IMR-90 (cell line): ENCODE data around the gene CYP4B1. TPM values are rescaled to one million over a fixed set of nuclear protein-coding genes. Genes with fewer than 3 reads are reported as not detected.

Source experiments
- ATAC-seq: fragments of 200-7000 bp; cut with Tn5 transposase; 2 replicates; pipeline ENCODE4 v1.9.1; 2020; ENCODE audit warnings: low read depth, mild to moderate bottlenecking, moderate library complexity
- BruUV-seq: library from RNA; stranded (reverse); fragments of 400-500 nt; replicated peaks from 2 replicates; lab custom pipeline; 2021; lab: Mats Ljungman, UMichigan
- CTCF ChIA-PET: fragments of 300-600 bp; formaldehyde crosslinking; extraction: SDS; loops from one replicate; lab custom pipeline; 2021; ENCODE audit warnings: antibody characterized with exemption; lab: Yijun Ruan, JAX
- POLR2A ChIA-PET: fragments of 300-600 bp; sonication (Branson Sonifier 250); formaldehyde crosslinking; loops from one replicate; lab custom pipeline; 2022; ENCODE audit warnings: antibody characterized with exemption; ENCODE audit not compliant: unreplicated experiment; lab: Charles Lee
- DNase-seq: peaks from one replicate; pipeline ENCODE4 v3.0.0; 2013
- H2AFZ ChIP-seq: replicated peaks from 2 replicates; pipeline ENCODE3; 2013; ENCODE audit warnings: low read length, mild to moderate bottlenecking; ENCODE audit not compliant: poor library complexity
- H2AK5ac ChIP-seq: 2 replicates; pipeline ENCODE4 v1.6.1; 2013; ENCODE audit warnings: low read depth, low read length, inconsistent platforms
- H2AK9ac ChIP-seq: replicated peaks from 2 replicates; pipeline ENCODE3; 2013; ENCODE audit warnings: mild to moderate bottlenecking, low read depth, low read length, moderate library complexity; ENCODE audit not compliant: poor library complexity
- H2BK120ac ChIP-seq: 2 replicates; pipeline ENCODE4 v1.6.1; 2013; ENCODE audit warnings: low read depth, low read length, inconsistent platforms
- H2BK15ac ChIP-seq: 3 replicates; pipeline ENCODE4 v1.6.1; 2013; ENCODE audit warnings: low read depth, low read length, inconsistent platforms
- H2BK20ac ChIP-seq: 2 replicates; pipeline ENCODE4 v1.6.1; 2013; ENCODE audit warnings: low read depth, mild to moderate bottlenecking, inconsistent platforms, low read length, moderate library complexity
- H2BK5ac ChIP-seq: 2 replicates; pipeline ENCODE4 v1.6.1; 2013; ENCODE audit warnings: mild to moderate bottlenecking, low read depth, low read length, inconsistent platforms; ENCODE audit not compliant: poor library complexity, severe bottlenecking
- H3K14ac ChIP-seq: replicated peaks from 2 replicates; pipeline ENCODE4 v1.6.1; 2013; ENCODE audit warnings: low read depth, low read length, inconsistent platforms
- H3K18ac ChIP-seq: 2 replicates; pipeline ENCODE4 v1.6.1; 2013; ENCODE audit warnings: low read depth, low read length, control low read depth
- H3K23ac ChIP-seq: 2 replicates; pipeline ENCODE4 v1.6.1; 2013; ENCODE audit warnings: low read depth, low read length, inconsistent platforms
- H3K27ac ChIP-seq: 2 replicates; pipeline ENCODE4 v1.5.1; 2013; ENCODE audit warnings: mild to moderate bottlenecking, control low read depth, low read length; ENCODE audit not compliant: insufficient read depth
- H3K27me3 ChIP-seq: 2 replicates; pipeline ENCODE4 v1.6.1; 2013; ENCODE audit warnings: low read length; ENCODE audit not compliant: control insufficient read depth, insufficient read depth
- H3K36me3 ChIP-seq: 2 replicates; pipeline ENCODE4 v1.6.1; 2013; ENCODE audit warnings: low read length, mixed read lengths; ENCODE audit not compliant: control insufficient read depth, insufficient read depth
- H3K4ac ChIP-seq: 2 replicates; pipeline ENCODE4 v1.6.1; 2013; ENCODE audit warnings: low read depth, low read length, inconsistent platforms
- H3K4me1 ChIP-seq: 2 replicates; pipeline ENCODE4 v1.6.1; 2013; ENCODE audit warnings: low read length, mixed read lengths; ENCODE audit not compliant: control insufficient read depth, insufficient read depth
- H3K4me2 ChIP-seq: 2 replicates; pipeline ENCODE4 v1.6.1; 2013; ENCODE audit warnings: low read depth, mild to moderate bottlenecking, control low read depth, low read length, moderate library complexity
- H3K4me3 ChIP-seq: 2 replicates; pipeline ENCODE4 v1.5.1; 2013; ENCODE audit warnings: low read depth, mild to moderate bottlenecking, control low read depth, low read length, moderate library complexity; ENCODE audit not compliant: insufficient read depth
- H3K56ac ChIP-seq: 2 replicates; pipeline ENCODE4 v1.6.1; 2013; ENCODE audit warnings: low read length, inconsistent platforms; ENCODE audit not compliant: insufficient read depth; ENCODE audit errors: extremely low read depth
- H3K79me1 ChIP-seq, 2 experiments: 2 replicates each; pipeline ENCODE4 v1.6.1; 2013; ENCODE audit warnings: low read length in 2 of 2, inconsistent platforms in 1 of 2, low read depth in 1 of 2
- H3K9ac ChIP-seq: 2 replicates; pipeline ENCODE4 v1.6.1; 2013; ENCODE audit warnings: low read depth, low read length, control low read depth
- H3K9me1 ChIP-seq: 2 replicates; pipeline ENCODE4 v1.6.1; 2013; ENCODE audit warnings: low read length, inconsistent platforms; ENCODE audit not compliant: insufficient read depth
- H3K9me3 ChIP-seq: 2 replicates; pipeline ENCODE4 v1.6.1; 2013; ENCODE audit warnings: low read length; ENCODE audit not compliant: control insufficient read depth, insufficient read depth
- H4K20me1 ChIP-seq: 2 replicates; pipeline ENCODE4 v1.6.1; 2013; ENCODE audit warnings: low read length, inconsistent platforms; ENCODE audit not compliant: insufficient read depth
- H4K5ac ChIP-seq: 2 replicates; pipeline ENCODE4 v1.6.1; 2013; ENCODE audit warnings: mild to moderate bottlenecking, low read depth, low read length, control low read depth
- H4K8ac ChIP-seq, 2 experiments: 2 replicates each; pipeline ENCODE4 v1.6.1; 2013; ENCODE audit warnings: low read depth in 2 of 2, low read length in 2 of 2, control low read depth in 1 of 2, inconsistent platforms in 1 of 2
- H4K91ac ChIP-seq: 2 replicates; pipeline ENCODE4 v1.6.1; 2013; ENCODE audit warnings: low read depth, low read length, inconsistent platforms; ENCODE audit not compliant: insufficient read depth
- BHLHE40 ChIP-seq: fragments of 150-350 bp; IDR thresholded peaks from 2 replicates; pipeline ENCODE4 v1.6.1; 2016; ENCODE audit warnings: mild to moderate bottlenecking, low read depth, low read length
- CHD1 ChIP-seq: IDR thresholded peaks from 2 replicates; pipeline ENCODE4 v1.6.1; 2012; ENCODE audit warnings: low read depth, low read length, improper control_type of control experiment
- FOS ChIP-seq: fragments of 150-350 bp; IDR thresholded peaks from 2 replicates; pipeline ENCODE4 v1.6.1; 2016; ENCODE audit warnings: low read depth, low read length
- MAFK ChIP-seq: IDR thresholded peaks from 2 replicates; pipeline ENCODE4 v1.6.1; 2012; ENCODE audit warnings: low read depth, low read length, improper control_type of control experiment
- MAZ ChIP-seq: IDR thresholded peaks from 2 replicates; pipeline ENCODE4 v1.6.1; 2012; ENCODE audit warnings: low read depth, mild to moderate bottlenecking, low read length, improper control_type of control experiment, moderate library complexity, borderline replicate concordance
- MXI1 ChIP-seq: IDR thresholded peaks from 2 replicates; pipeline ENCODE4 v1.6.1; 2012; ENCODE audit warnings: low read depth, mild to moderate bottlenecking, low read length, moderate library complexity, borderline replicate concordance
- NFE2L2 ChIP-seq: fragments of 150-350 bp; IDR thresholded peaks from 2 replicates; pipeline ENCODE4 v1.6.1; 2016; ENCODE audit warnings: low read depth, mild to moderate bottlenecking, low read length
- WGBS, 2 experiments: methylation state at CpG; one replicate each; pipeline versions ENCODE4 v1.1.5 to v1.1.7; 2013; ENCODE audit warnings: missing lambda C conversion rate in 2 of 2; ENCODE audit not compliant: insufficient read length in 1 of 2; ENCODE audit errors: extremely low coverage in 2 of 2; 5-methylcytosine and 5-hydroxymethylcytosine counted together
- dilution Hi-C: fragments of 300-500 bp; cut with HindIII; formaldehyde crosslinking; loops from one replicate; pipeline ENCODE4 v1.14.3; 2018; ENCODE audit warnings: low sequenced_read_pairs; ENCODE audit not compliant: unreplicated experiment
- in situ Hi-C: fragments of 300-500 bp; cut with MboI; formaldehyde crosslinking; loops from 3 replicates; pipeline ENCODE4 v1.14.3; 2019; ENCODE audit warnings: low sequenced_read_pairs, inconsistent platforms, mixed read lengths
- intact Hi-C: fragments of 100-400 bp; cut with micrococcal nuclease; formaldehyde crosslinking; loops from 2 replicates; pipeline ENCODE4 v1.10.0; 2022
- polyA plus RNA-seq, 3 experiments: library from polyadenylated mRNA; depleted of rRNA; stranded (reverse); fragments of >200 nt; gene quantifications; 2 replicates each; pipeline ENCODE4 v1.2.3, GENCODE V29; 2012; ENCODE audit warnings: low replicate concordance in 1 of 3
- total RNA-seq: library from RNA; depleted of rRNA; stranded (reverse); fragments of >200 nt; gene quantifications from 2 replicates; pipeline ENCODE4 v1.2.3, GENCODE V29; 2012

The CYP4B1 gene
- total and polyA plus RNA-seq, 2 of the 4 experiments (the other 2 are of a cell fraction): not detected

- Histone ChIP-seq H3K18ac (no peak overlapping the region), H2BK20ac (no peak overlapping the region), H4K5ac (no peak overlapping the region), H2AFZ (no peak overlapping the region), H2BK5ac (no peak overlapping the region), H2BK120ac (no peak overlapping the region), H3K9me3 (peaks cover 36% of the 10 kb centered on the region), H4K91ac (no peak overlapping the region), H3K36me3 (no peaks in the 10 kb centered on the region), H2BK15ac (no peak overlapping the region), H3K79me1 (no peaks in the 10 kb centered on the region), H4K20me1 (no peaks in the 10 kb centered on the region), H3K14ac (no peak overlapping the region), H2AK5ac (no peak overlapping the region), H3K4me3 (no peak overlapping the region), H3K4me2 (no peak overlapping the region), H3K27me3 (no peaks in the 10 kb centered on the region), H3K56ac (no peak overlapping the region), H3K9me1 (no peaks in the 10 kb centered on the region), H2AK9ac (no peak overlapping the region), H3K4ac (no peak overlapping the region), H3K9ac (no peak overlapping the region), H4K8ac (no peak overlapping the region), H3K23ac (no peak overlapping the region), H3K27ac (no peak overlapping the region), H3K4me1 (no peaks in the 10 kb centered on the region)
- in situ Hi-C loops (no loop called here), intact Hi-C loops (no loop called here), dilution Hi-C loops (no loop called here)
- WGBS, 2 experiments: no CpG with 5 or more reads among the region's 5 CpGs
- TF ChIP-seq NFE2L2: no peak
- TF ChIP-seq CHD1: no peak
- TF ChIP-seq BHLHE40: no peak
- no peak for TF ChIP-seq MAZ
- TF ChIP-seq MAFK: no peak
- no peak for TF ChIP-seq MXI1
- no peak for TF ChIP-seq FOS
- ChIA-PET POLR2A (no interaction called here), CTCF (no interaction called here)
- ATAC-seq (no peak), DNase-seq (no peak)
- BruUV-seq: no TSS peak
Observed at GRCh38 chr1:46818591-46818990, 19.7 kb downstream of the CYP4B1 start.
